ENCODE results near the gene TMEM178B. TPM values are rescaled to one million over a fixed set of nuclear protein-coding genes. Genes with fewer than 3 reads are reported as not detected.

TMEM178B gene
- polyA plus RNA-seq, 1 of the 3 experiments (the other 2 are of a cell fraction) = 0.20 TPM

GRCh38 chr7:141126107-141126506 lies 52.2 kb downstream of the TMEM178B start:
- Histone ChIP-seq H3K9me2 (no peaks in the 10 kb centered on the region), H4K20me1 (ENCODE audit: insufficient read depth) (no peaks in the 10 kb centered on the region), H3K4me1 (ENCODE audit: control insufficient read depth in 1 of 2, insufficient read depth in 2 of 2, low read depth in 1 of 2, low read length in 1 of 2) (peaks cover 0 to 3% of the 10 kb centered on the region in 2 experiments; a peak in 1 of 4 replicates), H3F3A (replicated peaks; ENCODE audit: insufficient read depth) (no peaks in the 10 kb centered on the region), H3K4me3 (ENCODE audit: low read depth in 2 of 2, low read length in 1 of 2) (no peak overlapping the region), H3K9ac (no peak overlapping the region), H3K27me3 (ENCODE audit: insufficient read depth) (no peaks in the 10 kb centered on the region), H3K79me2 (ENCODE audit: insufficient read depth) (no peaks in the 10 kb centered on the region), H3K27ac (ENCODE audit: low read depth in 2 of 2, low read length in 1 of 2) (no peak overlapping the region), H3K36me3 (replicated peaks in 1 of 2; ENCODE audit: control insufficient read depth in 1 of 2, insufficient read depth in 2 of 2, low read length in 1 of 2) (no peaks in the 10 kb centered on the region), H2AFZ (ENCODE audit: low read depth) (no peak overlapping the region), H3K9me3 (peaks cover 10% of the 10 kb centered on the region; the same call in 1 of the 2 replicates), H3K4me2 (no peak overlapping the region)
- 44% methylated on average over 5 of the region's 5 CpGs for WGBS (ENCODE audit: low lambda C conversion rate)
- TF ChIP-seq IRF3 (IDR thresholded peaks at IDR 0.05; ENCODE audit: low read depth, low read length) = no peak
- TF ChIP-seq SMC3 (IDR thresholded peaks at IDR 0.05; ENCODE audit: low read depth, low read length) = no peak
- no peak for TF ChIP-seq RFX5 (IDR thresholded peaks at IDR 0.05; ENCODE audit: low read length)
- no peak for TF ChIP-seq GABPA (IDR thresholded peaks at IDR 0.05; ENCODE audit: low read depth)
- no peak for TF ChIP-seq MXI1 (IDR thresholded peaks at IDR 0.05; ENCODE audit: low read depth, low read length)
- TF ChIP-seq RAD21 (IDR thresholded peaks at IDR 0.05; ENCODE audit: low read length) = no peak
- no peak for TF ChIP-seq NRF1 (IDR thresholded peaks at IDR 0.05; ENCODE audit: low read depth, low read length)
- DNase-seq = no peak
- POLR2A ChIA-PET = no interaction called here
- CTCF ChIA-PET = interaction anchor here (0.8 to 2.0 kb wide), 2 partner anchors 11 to 15 kb away, joined by 3 to 7 read pairs; no protein-coding TSS in a partner anchor

- H3K9me3 ChIP-seq = peaks cover 10% of the 10 kb centered on the region
- DNase-seq = no peak
- H3K9ac ChIP-seq = no peak overlapping the region
- H3K36me3 ChIP-seq (replicated peaks in 1 of 2; ENCODE audit: control insufficient read depth in 1 of 2, insufficient read depth in 2 of 2, low read length in 1 of 2) = no peaks in the 10 kb centered on the region
- no peaks in the 10 kb centered on the region for H3K27me3 ChIP-seq (ENCODE audit: insufficient read depth)
- H3K27ac ChIP-seq (ENCODE audit: low read depth in 2 of 2, low read length in 1 of 2) = no peak overlapping the region
- no peak overlapping the region for H2AFZ ChIP-seq (ENCODE audit: low read depth)
- no peak overlapping the region for H3K4me3 ChIP-seq (ENCODE audit: low read depth in 2 of 2, low read length in 1 of 2)
- WGBS (ENCODE audit: low lambda C conversion rate) = 20% methylated on average over 2 of the region's 2 CpGs
- no peak overlapping the region for H3K4me2 ChIP-seq
- no peaks in the 10 kb centered on the region for H3F3A ChIP-seq (replicated peaks; ENCODE audit: insufficient read depth)
- H4K20me1 ChIP-seq (ENCODE audit: insufficient read depth) = no peaks in the 10 kb centered on the region
- H3K79me2 ChIP-seq (ENCODE audit: insufficient read depth) = no peaks in the 10 kb centered on the region
- ChIA-PET POLR2A (no interaction called here), CTCF (interaction anchor here (1.4 to 1.5 kb wide), 2 partner anchors 19 to 405 kb away, joined by 4 read pairs; no protein-coding TSS in a partner anchor)
- TF ChIP-seq PBX3 (IDR thresholded peaks at IDR 0.05) (no peak), EZH2phosphoT487 (IDR thresholded peaks at IDR 0.05; ENCODE audit: borderline replicate concordance, low read depth) (no peak), MAX (IDR thresholded peaks at IDR 0.05; ENCODE audit: low read depth) (no peak), FOXM1 (IDR thresholded peaks at IDR 0.05; ENCODE audit: low read depth) (no peak), ELF1 (IDR thresholded peaks at IDR 0.05) (no peak), SMC3 (IDR thresholded peaks at IDR 0.05; ENCODE audit: low read depth, low read length) (no peak), RCOR1 (IDR thresholded peaks at IDR 0.05; ENCODE audit: low read length) (no peak), RFX5 (IDR thresholded peaks at IDR 0.05; ENCODE audit: low read length) (no peak), YY1 (IDR thresholded peaks at IDR 0.05; ENCODE audit: low read depth) (no peak)
- no peaks in the 10 kb centered on the region for H3K9me2 ChIP-seq
- H3K4me1 ChIP-seq (ENCODE audit: control insufficient read depth in 1 of 2, insufficient read depth in 2 of 2, low read depth in 1 of 2, low read length in 1 of 2) = no peaks in the 10 kb centered on the region
These were observed 54.6 kb downstream of the TMEM178B start for GRCh38 chr7:141128506-141128905.

Measured in SK-N-SH (cell line).